GM19463 (cell line): ENCODE data around the gene ZNF584.

Source experiments
- ATAC-seq: cut with Tn5 transposase; IDR thresholded peaks from one replicate; pipeline ENCODE4 v1.9.1; 2021; ENCODE audit warnings: mild to moderate bottlenecking, moderate library complexity; ENCODE audit not compliant: unreplicated experiment

Gene ZNF584

GRCh38 chr19:58385891-58386575 is 22.4 kb upstream of the ZNF584 start:
- peak; percentile 6 for ATAC-seq

DNA sequence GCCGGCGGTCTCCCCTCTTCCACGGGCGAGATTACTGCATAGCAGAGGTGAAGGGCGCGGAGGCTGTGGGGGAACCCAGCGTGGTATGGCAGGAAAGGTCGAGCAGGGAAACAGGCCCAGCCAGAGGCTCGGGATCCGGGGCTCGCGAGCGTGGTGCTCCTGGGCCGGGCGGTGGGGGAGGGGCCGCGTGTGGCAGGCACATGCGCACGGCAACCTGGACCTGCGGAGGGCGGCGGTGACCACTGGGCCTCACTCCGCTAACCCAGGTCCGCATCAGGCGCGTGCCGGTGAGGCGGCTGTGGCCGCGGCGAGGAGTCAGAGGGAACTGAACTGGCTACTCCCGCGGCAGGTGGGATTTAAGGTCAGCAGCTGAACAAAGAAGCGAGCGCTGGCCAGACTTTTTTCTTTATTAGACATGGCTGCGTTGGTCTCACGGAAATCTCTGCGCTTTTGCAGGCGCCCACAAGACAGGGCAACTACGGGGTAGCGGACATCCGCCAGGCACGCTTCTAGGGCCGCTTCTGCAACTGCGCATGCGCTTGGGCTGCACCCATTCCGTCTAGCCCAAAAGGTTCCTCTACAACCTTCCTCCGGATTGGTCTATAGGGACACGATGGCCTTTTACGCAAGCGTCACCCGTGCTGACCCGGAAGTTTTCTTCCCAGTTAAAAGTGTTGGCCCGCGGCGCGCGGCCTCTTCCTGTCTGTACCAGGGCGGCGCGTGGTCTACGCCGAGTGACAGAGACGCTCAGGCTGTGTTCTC is 21.7 kb upstream of the ZNF584 start, which contains the start of gene RPS5:
Gene RPS5 (plus strand): TSS at position 694 of the 762 bp plus-strand sequence. CDS start 869 bp downstream, outside the sequence.
- ATAC-seq, result peak; percentile 82

DNA sequence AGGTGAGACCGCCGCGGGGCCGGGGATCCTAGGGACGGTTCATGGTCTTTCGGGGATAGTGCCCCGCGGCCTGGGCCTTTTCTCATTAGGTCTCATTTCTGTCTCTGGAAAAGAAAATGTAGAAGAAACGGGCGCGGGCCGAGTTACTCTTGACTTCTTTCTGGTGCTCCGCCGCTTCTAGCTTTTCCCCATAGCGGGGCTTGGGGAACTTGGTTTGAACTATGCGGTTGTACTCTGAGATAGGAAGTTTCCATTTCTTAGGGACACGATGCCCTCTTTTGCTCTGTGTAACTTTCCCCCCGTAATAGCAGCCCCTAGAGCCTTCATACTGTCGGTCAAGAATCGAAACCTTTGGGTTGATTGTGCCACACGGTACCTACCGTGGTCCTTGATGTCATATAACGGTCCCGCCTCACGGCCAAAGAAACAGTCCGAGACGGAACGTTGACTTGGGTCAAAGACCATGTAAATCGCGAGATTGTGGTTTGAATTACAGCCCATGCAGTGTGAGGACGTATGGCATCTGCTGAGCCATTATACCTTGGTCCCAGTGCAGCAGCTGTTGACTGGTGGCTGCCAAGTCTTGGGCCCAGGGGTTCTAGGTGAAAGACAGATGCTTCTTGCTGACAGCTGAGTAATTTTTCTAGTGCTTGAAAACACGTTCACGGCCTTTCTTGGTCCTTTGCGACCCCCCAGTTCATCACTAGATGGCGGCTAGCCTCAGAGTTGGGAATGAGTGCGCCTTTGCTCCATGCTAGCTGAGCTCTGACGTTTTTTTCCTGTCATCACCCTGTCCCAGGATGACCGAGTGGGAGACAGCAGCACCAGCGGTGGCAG is 20.9 kb upstream of the ZNF584 start:
- ATAC-seq, result no peak

DNA sequence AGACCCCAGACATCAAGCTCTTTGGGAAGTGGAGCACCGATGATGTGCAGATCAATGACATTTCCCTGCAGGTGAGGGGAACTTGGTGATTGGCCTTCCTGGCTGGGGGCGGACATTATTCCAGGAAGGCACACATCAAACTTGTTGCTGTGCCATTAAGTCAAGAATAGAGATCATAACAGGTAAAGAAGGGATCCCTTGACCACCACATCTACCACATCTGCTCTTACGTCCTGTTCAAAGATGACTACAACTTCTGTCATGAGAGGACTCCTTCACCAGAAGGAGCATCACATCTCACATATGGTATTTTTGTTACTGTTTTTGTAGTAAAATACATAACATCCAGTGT is 20.3 kb upstream of the ZNF584 start:
- ATAC-seq, result no peak

DNA sequence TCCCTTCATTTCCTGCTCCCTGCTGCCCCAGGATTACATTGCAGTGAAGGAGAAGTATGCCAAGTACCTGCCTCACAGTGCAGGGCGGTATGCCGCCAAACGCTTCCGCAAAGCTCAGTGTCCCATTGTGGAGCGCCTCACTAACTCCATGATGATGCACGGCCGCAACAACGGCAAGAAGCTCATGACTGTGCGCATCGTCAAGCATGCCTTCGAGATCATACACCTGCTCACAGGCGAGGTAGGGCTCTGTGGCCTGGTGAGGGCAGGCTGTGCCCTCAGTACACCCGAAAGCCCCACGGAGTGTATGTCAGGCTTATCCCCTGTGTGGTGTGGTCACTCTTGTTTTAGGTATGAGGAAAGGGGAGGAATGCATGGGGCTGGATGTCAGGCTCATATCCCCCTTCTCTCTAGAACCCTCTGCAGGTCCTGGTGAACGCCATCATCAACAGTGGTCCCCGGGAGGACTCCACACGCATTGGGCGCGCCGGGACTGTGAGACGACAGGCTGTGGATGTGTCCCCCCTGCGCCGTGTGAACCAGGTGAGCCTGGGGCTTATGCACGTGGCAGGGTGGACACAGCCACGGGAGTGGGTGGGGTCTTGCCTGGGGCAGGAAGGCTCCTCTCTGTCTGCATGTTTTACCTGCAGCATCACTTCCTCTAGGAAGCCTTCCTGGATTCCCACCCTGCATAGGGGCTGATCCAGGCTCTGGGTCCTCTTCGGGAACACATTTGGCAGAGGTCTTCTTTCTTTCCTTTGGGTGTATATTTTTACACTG is 15.3 kb upstream of the ZNF584 start:
- ATAC-seq, result no peak

- ATAC-seq, result no peak
Measured at GRCh38 chr19:58393725-58394033, 14.8 kb upstream of the ZNF584 start.

GRCh38 chr19:58394821-58395219 is 13.6 kb upstream of the ZNF584 start:
- no peak for ATAC-seq

DNA sequence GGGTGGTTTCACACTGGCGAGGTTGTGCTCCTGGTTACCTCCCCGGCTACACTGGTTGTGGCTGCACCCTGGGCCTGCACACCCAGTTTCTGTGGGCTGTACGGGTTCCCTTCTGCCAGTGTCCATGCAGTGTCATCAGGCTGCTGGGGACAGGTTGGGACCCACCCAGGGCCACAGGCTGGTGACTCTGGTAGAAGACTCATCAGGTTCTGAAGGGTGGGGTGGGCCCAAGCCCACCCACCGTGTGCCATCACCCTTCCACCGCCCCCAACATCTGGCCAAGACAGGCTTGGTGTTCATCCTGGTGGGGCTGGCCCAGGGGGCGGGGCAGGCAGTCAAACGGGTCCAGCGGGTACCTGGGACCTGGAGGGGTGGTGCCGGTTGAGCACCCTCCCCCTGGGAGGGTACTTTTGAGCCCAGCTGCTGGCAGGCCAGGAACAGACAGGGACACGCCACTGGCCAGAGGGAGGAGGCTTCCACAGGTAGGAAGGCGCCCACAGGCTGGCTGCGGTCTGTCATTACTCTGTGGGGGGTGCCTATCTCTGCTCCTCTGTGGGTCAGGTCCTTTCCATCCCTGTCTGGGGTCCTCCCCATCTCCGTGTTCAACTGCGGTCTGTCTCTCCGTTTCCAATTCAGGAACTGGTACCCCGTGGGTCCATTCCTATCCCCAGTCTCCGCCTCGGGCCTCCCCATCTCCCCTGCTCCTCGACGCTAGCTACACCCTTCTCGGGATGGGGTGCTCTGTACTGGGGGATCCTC is 13.1 kb upstream of the ZNF584 start, which contains the start of gene RNF225:
Gene RNF225 (plus strand): TSS at position 437 of the 759 bp plus-strand sequence. CDS start 434 bp downstream, outside the sequence.
- ATAC-seq, result no peak

DNA sequence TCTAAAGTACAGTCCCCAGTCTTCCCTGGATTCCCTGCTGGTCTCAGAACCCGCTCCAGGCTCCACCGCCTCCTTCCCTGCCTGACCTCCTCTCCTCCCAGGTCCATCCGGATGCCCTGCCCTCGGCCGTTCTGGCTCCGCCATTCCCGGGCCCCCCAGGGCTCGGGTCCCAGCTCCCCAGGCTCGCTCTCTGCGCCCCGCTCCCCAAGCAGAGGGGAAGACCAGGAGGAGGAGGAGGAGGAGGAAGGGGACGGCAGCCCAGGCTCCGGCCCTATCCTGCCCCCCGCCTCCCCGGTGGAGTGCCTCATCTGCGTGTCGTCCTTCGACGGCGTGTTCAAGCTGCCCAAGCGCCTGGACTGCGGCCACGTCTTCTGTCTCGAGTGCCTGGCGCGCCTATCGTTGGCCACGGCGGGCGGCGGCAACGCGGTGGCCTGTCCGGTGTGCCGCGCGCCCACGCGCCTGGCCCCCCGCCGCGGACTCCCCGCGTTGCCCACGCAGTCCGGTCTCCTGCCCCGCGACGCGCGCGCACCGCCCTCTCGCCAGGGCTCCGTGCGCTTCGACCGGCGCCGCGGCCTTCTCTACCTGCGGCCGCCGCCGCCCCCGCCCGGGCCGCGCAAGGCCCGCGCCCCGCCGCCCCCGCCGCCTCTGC is 12.3 kb upstream of the ZNF584 start:
- ATAC-seq, result no peak

- ATAC-seq, result no peak
Measured at GRCh38 chr19:58396691-58397532, 11.5 kb upstream of the ZNF584 start.

DNA sequence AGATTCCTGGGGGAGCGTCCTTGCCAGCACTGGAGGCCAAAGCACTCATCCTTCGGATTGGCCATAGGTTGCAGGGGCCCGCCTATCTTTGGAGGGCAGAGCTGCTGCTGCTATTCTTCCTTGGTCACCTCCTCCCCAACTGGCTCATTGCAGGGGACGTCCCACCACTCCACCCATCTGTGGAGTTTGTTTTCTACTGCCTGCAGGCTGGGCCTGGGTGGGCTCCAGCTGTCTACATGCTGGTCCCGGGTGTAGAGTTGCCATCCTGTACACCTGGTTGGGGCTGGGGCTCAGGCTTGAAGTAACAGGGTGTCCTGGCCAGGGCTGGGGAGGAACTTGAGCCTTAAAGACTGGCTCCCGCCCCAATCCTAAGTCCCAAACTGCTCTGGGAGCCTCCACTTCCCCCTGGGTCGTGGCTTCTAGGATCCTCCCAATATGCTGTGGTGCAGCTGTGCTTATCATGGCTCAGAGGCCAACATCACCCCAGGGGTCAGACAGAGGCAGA is 10.9 kb upstream of the ZNF584 start:
- no peak for ATAC-seq

GRCh38 chr19:58398087-58398486 is 10.4 kb upstream of the ZNF584 start:
- no peak for ATAC-seq

DNA sequence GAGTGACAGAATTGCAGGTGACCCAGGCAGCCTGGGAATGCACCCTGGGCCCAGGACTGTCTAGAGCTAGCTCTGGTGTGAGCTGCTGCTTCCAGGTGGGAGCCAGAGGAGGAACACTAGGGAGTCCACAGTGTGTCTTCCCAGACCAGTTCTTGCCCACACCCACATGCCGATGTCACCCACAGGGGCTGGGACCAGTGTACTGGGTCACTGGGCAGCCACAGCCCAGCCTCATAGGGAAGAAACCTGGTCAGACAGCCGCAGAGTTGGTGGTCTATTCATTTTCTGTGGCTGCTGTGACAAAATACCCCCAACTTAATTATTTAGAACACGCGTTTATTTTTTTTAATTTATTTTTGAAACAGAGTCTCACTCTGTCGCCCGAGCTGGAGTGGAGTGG is 9.9 kb upstream of the ZNF584 start:
- ATAC-seq, result no peak

DNA sequence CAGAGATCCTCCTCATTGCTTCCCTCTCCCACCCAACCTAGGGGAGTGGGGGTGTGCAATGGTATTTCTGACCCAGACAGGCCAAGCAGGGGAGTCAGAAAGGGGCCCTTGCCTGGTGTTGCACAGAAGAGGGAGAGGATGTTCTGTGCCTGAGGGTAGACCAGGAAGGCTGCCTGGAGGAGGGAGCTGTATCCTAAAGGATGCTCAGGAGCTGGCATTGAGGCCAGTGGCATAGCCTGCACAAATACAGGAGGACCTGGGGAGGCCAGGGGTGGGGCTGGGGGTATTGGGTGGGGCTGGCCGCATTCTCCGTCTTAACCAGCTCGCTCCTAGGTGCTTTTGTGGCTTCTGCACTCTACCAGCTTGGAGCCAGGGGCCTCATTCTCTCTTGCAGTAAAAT is 8.5 kb upstream of the ZNF584 start:
- ATAC-seq, result no peak

DNA sequence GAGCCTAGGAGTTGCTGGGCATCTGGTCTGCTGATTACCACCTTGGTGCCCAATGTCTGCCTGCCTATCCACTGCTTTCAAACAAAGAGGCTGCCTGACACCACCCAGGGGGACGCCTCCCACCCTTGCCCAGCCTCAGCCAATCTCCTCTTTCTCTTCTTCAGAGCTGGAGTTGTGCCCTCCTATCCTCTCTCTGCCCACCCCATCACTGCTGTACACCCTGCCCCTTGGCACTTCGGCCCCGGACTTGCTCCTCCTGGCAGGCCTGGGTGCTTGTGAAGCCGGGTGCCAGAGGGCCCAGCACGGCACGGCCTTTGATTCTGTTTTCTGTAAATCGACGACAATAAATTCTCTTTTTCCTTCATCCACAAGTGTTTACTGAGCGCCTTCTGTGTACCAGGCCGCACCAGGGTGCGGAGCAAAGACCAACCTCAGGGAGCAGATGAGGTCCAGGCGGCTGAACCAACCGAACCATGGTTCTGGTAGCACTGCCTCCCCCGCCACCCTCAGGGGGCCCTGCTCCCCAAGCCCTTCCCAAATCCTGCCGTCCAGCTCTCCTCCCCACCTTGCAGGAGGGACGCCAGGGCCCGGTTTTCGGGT is 8.0 kb upstream of the ZNF584 start:
- no peak for ATAC-seq

DNA sequence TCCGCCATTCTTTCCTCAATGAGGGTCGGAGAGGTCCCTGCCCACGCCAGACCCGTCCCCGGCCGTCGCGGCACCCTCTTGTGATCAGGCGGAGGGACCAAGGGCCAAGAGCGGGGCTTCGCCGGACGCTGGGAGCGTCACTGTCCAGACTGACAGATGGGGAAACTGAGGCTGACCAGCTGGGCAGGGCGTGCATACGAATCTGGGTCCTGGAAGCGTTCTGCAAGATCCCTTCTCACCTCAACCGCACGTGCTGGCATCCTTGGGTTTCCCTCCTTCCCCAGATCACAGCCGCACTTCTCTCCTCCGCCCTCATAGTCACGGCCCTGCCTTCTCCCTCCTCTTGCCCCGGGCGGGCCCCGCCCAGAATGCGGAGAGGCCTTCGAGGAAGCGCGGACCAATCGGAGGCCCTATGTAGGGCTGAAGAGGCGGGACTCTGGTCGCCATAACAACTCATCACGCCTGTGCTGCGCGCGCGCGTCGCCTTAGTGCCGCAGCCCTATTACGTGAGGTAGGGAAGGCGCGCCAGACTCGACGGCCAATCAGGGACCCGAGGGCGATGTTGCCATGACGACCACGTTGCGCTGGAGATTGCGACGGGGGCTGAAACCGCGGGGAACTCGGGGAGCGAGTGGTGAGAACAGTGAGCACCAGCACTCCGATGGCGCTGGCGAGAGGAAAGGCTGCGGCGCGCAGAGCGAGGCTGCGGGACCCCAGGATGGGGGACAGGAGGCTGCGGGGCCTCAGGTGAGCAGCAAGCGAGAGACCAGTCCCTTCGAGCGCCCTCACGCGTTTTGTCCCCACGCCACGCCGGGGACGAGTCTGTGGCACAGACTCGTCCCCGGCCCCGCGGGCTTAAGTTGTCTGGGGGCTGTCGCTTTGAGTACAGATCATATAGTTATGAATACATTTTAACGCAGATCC is 7.3 kb upstream of the ZNF584 start:
- peak; percentile 98 for ATAC-seq

DNA sequence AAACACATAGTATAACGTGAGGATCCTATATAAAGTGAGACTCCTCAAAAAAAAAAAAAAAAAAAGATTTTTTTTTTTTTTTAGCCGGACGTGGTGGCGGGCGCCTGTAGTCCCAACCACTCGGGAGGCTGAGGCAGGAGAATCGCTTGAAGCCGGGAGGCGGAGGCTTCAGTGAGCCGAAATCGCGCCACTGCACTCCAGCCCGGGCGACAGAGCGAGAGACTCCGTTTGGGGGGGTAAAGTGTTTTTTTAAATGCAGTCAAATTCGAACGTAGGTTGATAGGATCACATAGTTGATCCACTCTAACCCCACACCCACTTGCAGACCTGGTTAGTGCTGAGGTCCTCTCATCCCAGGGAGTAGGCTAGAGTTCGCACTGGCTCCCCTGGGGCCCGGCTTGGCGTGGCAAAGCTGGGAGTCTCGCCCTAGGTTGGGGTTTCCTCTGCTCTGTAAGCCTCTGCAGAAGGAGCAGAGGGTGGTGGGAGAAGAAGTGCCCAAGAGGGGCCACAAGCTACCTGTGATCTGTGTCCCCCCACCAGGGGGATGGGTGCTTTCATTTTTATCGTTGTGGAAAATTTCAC is 6.5 kb upstream of the ZNF584 start:
- ATAC-seq, result no peak
